GM23248 (cell line): ENCODE measurements around the gene GGPS1.

Experiments used
- EZH2 ChIP-seq: fragments of 200-600 bp; sonication (generic); IDR thresholded peaks from 2 replicates; pipeline ENCODE4 v1.6.1; 2018; ENCODE audit warnings: antibody characterized with exemption, mild to moderate bottlenecking; ENCODE audit not compliant: insufficient read depth, poor library complexity, severe bottlenecking
- EZH2phosphoT487 ChIP-seq: fragments of 200-600 bp; sonication (generic); IDR thresholded peaks from 2 replicates; pipeline ENCODE4 v1.6.1; 2018; ENCODE audit warnings: antibody characterized with exemption, moderate library complexity, mild to moderate bottlenecking, low read depth; ENCODE audit not compliant: insufficient read depth

GRCh38 chr1:235278915-235279292, 49.5 kb upstream of the GGPS1 start:
- TF ChIP-seq EZH2phosphoT487 = no peak
- TF ChIP-seq EZH2 = no peak
